ENCODE results near the gene ABI3.

The ABI3 gene

DNA sequence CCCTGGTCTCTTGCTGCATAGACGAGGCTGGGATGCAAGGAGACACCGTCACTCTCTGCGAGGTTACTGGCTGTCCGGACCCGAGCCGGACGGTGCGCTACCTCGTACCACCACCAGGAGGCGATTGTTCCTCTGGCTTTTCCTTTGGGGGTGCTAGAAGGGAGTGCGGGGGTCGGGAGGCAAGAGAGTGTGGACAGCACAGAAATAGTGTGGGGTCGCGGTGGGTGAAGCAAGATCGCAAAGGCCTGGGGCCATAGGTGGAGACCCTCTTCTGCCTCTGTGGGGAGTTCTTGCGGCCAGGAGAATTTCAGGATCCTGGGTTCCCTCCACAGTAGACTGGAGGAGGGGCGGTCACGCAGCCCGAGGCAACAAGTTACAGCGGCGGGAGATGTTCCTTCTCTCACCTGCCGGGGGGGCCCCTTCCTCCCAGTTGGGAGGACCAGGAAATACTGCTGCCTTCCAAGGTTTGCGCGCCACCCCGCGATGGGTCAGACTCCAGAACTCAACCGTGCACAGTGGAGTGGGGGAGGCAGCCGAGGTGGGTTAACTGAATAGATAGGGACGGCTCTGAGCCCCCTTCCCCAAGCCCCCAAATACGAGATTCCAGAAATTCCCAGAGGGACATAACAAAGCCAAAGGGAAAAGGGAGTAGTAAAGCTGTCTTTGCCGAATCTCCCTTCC is 13.2 kb downstream of the ABI3 start:
- H3K27ac ChIP-seq: no peak overlapping the region
- no peaks in the 10 kb centered on the region for H3K9me3 ChIP-seq (ENCODE audit: control insufficient read depth, low read length)
- peak overlapping the region; percentile 11 for H3K4me2 ChIP-seq (ENCODE audit: low read length)
- H3K4me1 ChIP-seq: no peaks in the 10 kb centered on the region
- TF ChIP-seq CTCF (IDR thresholded peaks at IDR 0.05): peak; percentile 66
- H3K79me2 ChIP-seq: no peaks in the 10 kb centered on the region
- no peak overlapping the region for H2AFZ ChIP-seq
- H3K9ac ChIP-seq: no peak overlapping the region
- H3K4me3 ChIP-seq (ENCODE audit: low read depth, low read length): no peak overlapping the region
- no peaks in the 10 kb centered on the region for H3K27me3 ChIP-seq (ENCODE audit: control insufficient read depth, insufficient read depth, low read length)
- H3K36me3 ChIP-seq (ENCODE audit: control insufficient read depth, insufficient read depth, low read length): no peaks in the 10 kb centered on the region

DNA sequence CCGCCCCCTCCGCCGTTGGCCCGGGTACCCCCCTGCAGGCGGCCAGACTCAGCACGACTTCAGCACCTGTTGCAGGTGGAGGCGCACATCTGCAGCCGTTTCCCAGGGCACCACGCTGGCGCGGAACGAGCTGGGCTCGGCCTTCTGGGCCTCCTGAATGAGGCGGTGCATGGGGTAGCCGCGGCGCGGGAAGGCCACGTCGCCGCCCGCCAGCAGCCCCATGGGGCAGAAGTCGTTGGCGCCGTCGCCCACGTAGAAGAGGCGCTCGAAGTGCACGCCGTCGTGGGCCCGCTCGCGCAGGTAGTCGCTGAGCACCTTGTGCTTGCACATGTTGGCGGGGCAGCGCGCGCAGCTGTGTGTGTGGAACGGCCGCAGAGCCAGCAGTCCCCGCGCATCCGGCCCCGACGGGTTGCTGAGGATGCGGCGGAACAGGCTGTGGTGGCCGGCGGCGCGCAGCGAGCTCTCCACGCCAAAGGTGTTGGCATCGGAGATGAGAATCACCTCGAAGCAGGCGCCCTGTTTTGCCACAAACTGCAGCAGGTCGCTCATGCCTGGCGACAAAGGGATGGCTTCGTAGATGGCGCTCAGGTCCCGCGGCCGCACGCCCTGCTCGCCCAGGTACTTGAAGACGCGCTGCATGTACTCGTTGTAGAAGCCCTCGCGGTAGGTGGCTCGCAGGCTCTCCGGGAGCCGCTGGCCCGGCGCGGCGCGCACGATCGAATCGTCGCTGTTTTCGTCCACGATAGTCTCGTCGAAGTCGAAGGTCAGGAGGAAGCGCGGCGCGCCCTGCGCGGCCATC is 13.9 kb downstream of the ABI3 start:
- Histone ChIP-seq H3K9me3 (ENCODE audit: control insufficient read depth, low read length) (no peaks in the 10 kb centered on the region), H3K79me2 (no peaks in the 10 kb centered on the region), H3K27ac (no peak overlapping the region), H3K4me1 (no peaks in the 10 kb centered on the region), H3K36me3 (ENCODE audit: control insufficient read depth, insufficient read depth, low read length) (no peaks in the 10 kb centered on the region), H3K27me3 (ENCODE audit: control insufficient read depth, insufficient read depth, low read length) (no peaks in the 10 kb centered on the region), H3K4me3 (ENCODE audit: low read depth, low read length) (no peak overlapping the region), H3K9ac (no peak overlapping the region), H2AFZ (peak overlapping the region; percentile 16), H3K4me2 (ENCODE audit: low read length) (peak overlapping the region; percentile 42)
- no peak for TF ChIP-seq CTCF (IDR thresholded peaks at IDR 0.05)

DNA sequence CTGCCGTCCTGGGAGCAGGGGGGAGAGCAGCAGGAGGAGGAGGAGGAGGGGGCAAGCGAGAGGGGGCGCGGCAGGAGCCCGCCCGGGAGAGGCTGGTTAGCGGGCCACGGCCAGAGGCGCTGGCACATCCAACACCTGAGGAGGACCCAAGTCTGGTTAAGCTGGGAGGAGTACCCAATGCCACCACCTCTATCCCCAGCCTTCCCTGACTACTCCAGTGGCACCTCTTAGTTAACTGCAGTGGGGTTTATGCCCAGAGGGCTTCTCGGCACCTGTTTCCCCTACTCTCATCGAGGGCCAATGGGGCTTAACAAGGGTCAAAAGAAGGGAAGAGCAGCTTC is 14.5 kb downstream of the ABI3 start:
- Histone ChIP-seq H3K27me3 (ENCODE audit: control insufficient read depth, insufficient read depth, low read length) (no peaks in the 10 kb centered on the region), H3K79me2 (no peaks in the 10 kb centered on the region), H3K36me3 (ENCODE audit: control insufficient read depth, insufficient read depth, low read length) (no peaks in the 10 kb centered on the region), H3K4me2 (ENCODE audit: low read length) (peak overlapping the region; percentile 42), H3K4me3 (ENCODE audit: low read depth, low read length) (no peak overlapping the region), H3K9me3 (ENCODE audit: control insufficient read depth, low read length) (no peaks in the 10 kb centered on the region), H3K4me1 (no peaks in the 10 kb centered on the region), H2AFZ (peak overlapping the region; percentile 16), H3K27ac (no peak overlapping the region), H3K9ac (no peak overlapping the region)
- TF ChIP-seq CTCF (IDR thresholded peaks at IDR 0.05): no peak

- H3K27ac ChIP-seq: no peak overlapping the region
- H3K9me3 ChIP-seq (ENCODE audit: control insufficient read depth, low read length): no peaks in the 10 kb centered on the region
- no peak overlapping the region for H3K9ac ChIP-seq
- no peaks in the 10 kb centered on the region for H3K4me1 ChIP-seq
- no peak overlapping the region for H2AFZ ChIP-seq
- no peaks in the 10 kb centered on the region for H3K79me2 ChIP-seq
- H3K36me3 ChIP-seq (ENCODE audit: control insufficient read depth, insufficient read depth, low read length): no peaks in the 10 kb centered on the region
- no peak overlapping the region for H3K4me3 ChIP-seq (ENCODE audit: low read depth, low read length)
- H3K4me2 ChIP-seq (ENCODE audit: low read length): no peak overlapping the region
- no peaks in the 10 kb centered on the region for H3K27me3 ChIP-seq (ENCODE audit: control insufficient read depth, insufficient read depth, low read length)
- no peak for TF ChIP-seq CTCF (IDR thresholded peaks at IDR 0.05)
Measured at GRCh38 chr17:49225554-49226236, 15.2 kb downstream of the ABI3 start.

Data from parathyroid adenoma (tissue), 2 donors.